Left ventricle myocardium superior (tissue), 1 donor: Measurements from ENCODE around the gene KLF3. TPM values are rescaled to one million over a fixed set of nuclear protein-coding genes. Genes with fewer than 3 reads are reported as not detected.

ENCODE experiments used
- total RNA-seq: library from RNA; stranded (reverse); fragmentation: NEBNext Ultra II Directional; extraction: Animal tissue kit (Norgen Biotek cat#: 25700); gene quantifications from one replicate; pipeline ENCODE4 v1.2.1, GENCODE V29; 2021
- donor health status: DM: no; HTN: yes; CAD: no; lungs with severe emphysema.

KLF3 gene
- total RNA-seq, 1 donor from 2014 or later = 17.7 TPM

Other genes with a start within 250 kb of the KLF3 start
- not detected for gene TLR10, start 118.8 kb downstream of the KLF3 start, total RNA-seq
- gene TLR1, start 140.6 kb downstream of the KLF3 start, total RNA-seq = 5.0 TPM
- 1.5 TPM for gene TLR6, start 192.6 kb downstream of the KLF3 start, total RNA-seq
- gene FAM114A1, start 203.6 kb downstream of the KLF3 start, total RNA-seq = 14.8 TPM